OCI-LY7 (cell line): ENCODE measurements around the gene BABAM1. TPM values are rescaled to one million over a fixed set of nuclear protein-coding genes. Genes with fewer than 3 reads are reported as not detected.

Source experiments
- BruUV-seq: library from RNA; stranded (reverse); fragments of 400-500 nt; replicated peaks from 2 replicates; lab custom pipeline; 2021; lab: Mats Ljungman, UMichigan
- CTCF ChIA-PET: fragments of 300-600 bp; sonication (Branson Sonifier 250); formaldehyde crosslinking; loops from one replicate; lab custom pipeline; 2022; ENCODE audit warnings: antibody characterized with exemption; ENCODE audit not compliant: unreplicated experiment; lab: Charles Lee
- POLR2A ChIA-PET: fragments of 300-600 bp; sonication (Branson Sonifier 250); formaldehyde crosslinking; loops from one replicate; lab custom pipeline; 2022; ENCODE audit warnings: antibody characterized with exemption; lab: Charles Lee
- DNase-seq: peaks from one replicate; pipeline ENCODE4 v3.0.0-alpha.2; 2015; ENCODE audit warnings: low spot score
- H2AFZ ChIP-seq: fragments of 200-600 bp; sonication (generic), shearing (Covaris generic); 2 replicates; pipeline ENCODE4 v1.6.1; 2014; ENCODE audit warnings: mild to moderate bottlenecking, antibody characterized with exemption, low read length, moderate library complexity
- H3K27ac ChIP-seq: fragments of 200-600 bp; sonication (generic); 2 replicates; pipeline ENCODE4 v1.5.1; 2014; ENCODE audit warnings: mixed run types, low read depth, mild to moderate bottlenecking, moderate library complexity, low read length, inconsistent platforms; ENCODE audit not compliant: poor library complexity, severe bottlenecking
- H3K36me3 ChIP-seq: fragments of 200-600 bp; sonication (generic); 2 replicates; pipeline ENCODE4 v1.6.1; 2014; ENCODE audit warnings: mild to moderate bottlenecking, antibody characterized with exemption, low read length, moderate library complexity, mixed read lengths; ENCODE audit not compliant: insufficient read depth
- H3K4me1 ChIP-seq: fragments of 200-600 bp; sonication (generic); 2 replicates; pipeline ENCODE4 v1.5.1; 2014; ENCODE audit warnings: mild to moderate bottlenecking, low read length; ENCODE audit not compliant: insufficient read depth, poor library complexity, severe bottlenecking
- H3K4me2 ChIP-seq: fragments of 200-600 bp; sonication (generic); 2 replicates; pipeline ENCODE4 v1.6.1; 2014; ENCODE audit warnings: mild to moderate bottlenecking, low read length
- H3K4me3 ChIP-seq: fragments of 200-600 bp; sonication (generic); 2 replicates; pipeline ENCODE4 v1.5.1; 2014; ENCODE audit warnings: mild to moderate bottlenecking, low read depth, low read length; ENCODE audit not compliant: poor library complexity, severe bottlenecking
- H3K79me2 ChIP-seq: fragments of 200-600 bp; sonication (generic); 2 replicates; pipeline ENCODE4 v1.6.1; 2016; ENCODE audit warnings: low read depth, mild to moderate bottlenecking, low read length, moderate library complexity, mixed read lengths; ENCODE audit not compliant: insufficient read depth
- H3K9me2 ChIP-seq: fragments of 200-600 bp; sonication (generic); 2 replicates; pipeline ENCODE4 v1.6.1; 2016; ENCODE audit warnings: mild to moderate bottlenecking, low read length, mixed read lengths; ENCODE audit not compliant: insufficient read depth
- H3K9me3 ChIP-seq: fragments of 200-600 bp; sonication (generic); 2 replicates; pipeline ENCODE4 v1.6.1; 2014; ENCODE audit warnings: mild to moderate bottlenecking, mixed run types, low read length, mixed read lengths
- H4K20me1 ChIP-seq: fragments of 200-600 bp; sonication (generic); 2 replicates; pipeline ENCODE4 v1.6.1; 2014; ENCODE audit warnings: mild to moderate bottlenecking, antibody characterized with exemption, low read length, moderate library complexity, mixed read lengths; ENCODE audit not compliant: insufficient read depth
- EZH2phosphoT487 ChIP-seq: fragments of 200-600 bp; sonication (generic); IDR thresholded peaks from 2 replicates; pipeline ENCODE4 v1.6.1; 2018; ENCODE audit warnings: low read depth, borderline replicate concordance, mild to moderate bottlenecking, mixed run types, antibody characterized with exemption, low read length, moderate library complexity, mixed read lengths
- intact Hi-C: fragments of 100-400 bp; cut with micrococcal nuclease; formaldehyde crosslinking; loops from one replicate; pipeline ENCODE4 v1.10.0; 2022; ENCODE audit not compliant: unreplicated experiment
- total RNA-seq, 2 experiments: library from RNA; depleted of rRNA in 1 of 2; stranded (reverse); fragments of >200 nt in 1 of 2; shearing (Covaris generic) in 1 of 2; gene quantifications; 2 replicates each; pipeline ENCODE4 v1.2.3, GENCODE V29; 2014 to 2022
- TF ChIP-seq, protein P1 (sequence below): fragments of 200-600 bp; sonication (generic); conservative IDR thresholded peaks from 2 replicates; pipeline ENCODE4 v1.5.1; 2014; ENCODE audit warnings: mild to moderate bottlenecking, antibody characterized with exemption, low read length, moderate library complexity, mixed read lengths

BABAM1 gene
- total RNA-seq, 2 experiments from 2014 or later: 79.0 to 118 TPM

DNA sequence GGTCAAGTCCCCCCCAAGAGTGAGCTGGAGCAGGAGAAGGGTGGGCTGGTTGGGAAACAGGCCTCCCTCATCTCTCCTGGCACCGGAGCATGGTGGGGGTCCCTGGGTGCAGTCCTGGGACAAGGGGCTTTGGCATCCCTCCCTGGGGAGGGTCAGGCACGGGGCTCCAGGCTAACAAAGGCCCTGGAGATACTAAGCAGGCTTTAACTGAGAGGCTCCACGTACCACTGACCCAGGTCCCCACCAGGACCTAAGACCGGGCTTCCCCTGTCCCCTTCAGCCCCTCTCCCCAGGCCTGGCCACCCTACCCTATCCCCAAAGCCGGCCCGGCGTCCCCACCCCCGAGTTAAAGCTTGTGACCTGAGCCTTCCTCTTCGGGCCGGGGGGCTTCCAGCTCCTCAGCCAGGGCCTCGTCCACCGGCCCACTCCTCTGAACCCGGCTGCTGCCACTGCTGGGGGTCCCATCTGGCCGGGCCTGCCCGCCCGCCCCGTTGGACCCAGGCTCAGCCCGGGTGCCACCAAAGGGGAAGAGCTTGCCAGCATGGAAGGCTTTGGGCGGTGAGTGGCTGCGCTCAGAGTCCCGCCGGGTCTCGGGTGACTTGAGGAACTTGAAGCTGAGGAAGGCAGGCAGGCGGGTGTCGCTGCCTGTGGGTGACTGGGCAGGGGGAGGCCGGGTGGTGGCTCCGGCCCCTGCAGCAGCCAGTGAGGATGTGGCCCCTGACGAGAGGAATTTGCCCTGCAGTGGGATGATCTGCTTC is 57.3 kb downstream of the BABAM1 start:
- intact Hi-C loops: no loop called here
- ChIA-PET CTCF (interaction anchor here (1.1 kb wide), 1 partner anchor 8 kb away, joined by 3 read pairs; no protein-coding TSS in a partner anchor), POLR2A (interaction anchor here (0.6 to 0.7 kb wide), 2 partner anchors 16 to 67 kb away, joined by 3 read pairs; no protein-coding TSS in a partner anchor)
- H3K27ac ChIP-seq: no peak overlapping the region
- BruUV-seq: no TSS peak
- no peaks in the 10 kb centered on the region for H4K20me1 ChIP-seq
- H3K9me2 ChIP-seq: no peaks in the 10 kb centered on the region
- no peak for DNase-seq
- no peak overlapping the region for H2AFZ ChIP-seq
- no peak overlapping the region for H3K4me3 ChIP-seq
- TF ChIP-seq EZH2phosphoT487: no peak
- TF ChIP-seq, protein P1, sequence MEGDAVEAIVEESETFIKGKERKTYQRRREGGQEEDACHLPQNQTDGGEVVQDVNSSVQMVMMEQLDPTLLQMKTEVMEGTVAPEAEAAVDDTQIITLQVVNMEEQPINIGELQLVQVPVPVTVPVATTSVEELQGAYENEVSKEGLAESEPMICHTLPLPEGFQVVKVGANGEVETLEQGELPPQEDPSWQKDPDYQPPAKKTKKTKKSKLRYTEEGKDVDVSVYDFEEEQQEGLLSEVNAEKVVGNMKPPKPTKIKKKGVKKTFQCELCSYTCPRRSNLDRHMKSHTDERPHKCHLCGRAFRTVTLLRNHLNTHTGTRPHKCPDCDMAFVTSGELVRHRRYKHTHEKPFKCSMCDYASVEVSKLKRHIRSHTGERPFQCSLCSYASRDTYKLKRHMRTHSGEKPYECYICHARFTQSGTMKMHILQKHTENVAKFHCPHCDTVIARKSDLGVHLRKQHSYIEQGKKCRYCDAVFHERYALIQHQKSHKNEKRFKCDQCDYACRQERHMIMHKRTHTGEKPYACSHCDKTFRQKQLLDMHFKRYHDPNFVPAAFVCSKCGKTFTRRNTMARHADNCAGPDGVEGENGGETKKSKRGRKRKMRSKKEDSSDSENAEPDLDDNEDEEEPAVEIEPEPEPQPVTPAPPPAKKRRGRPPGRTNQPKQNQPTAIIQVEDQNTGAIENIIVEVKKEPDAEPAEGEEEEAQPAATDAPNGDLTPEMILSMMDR: no peak
- peaks cover 32% of the 10 kb centered on the region for H3K36me3 ChIP-seq
- H3K4me1 ChIP-seq: peaks cover 14% of the 10 kb centered on the region
- H3K79me2 ChIP-seq: no peaks in the 10 kb centered on the region
- no peak overlapping the region for H3K4me2 ChIP-seq
- no peaks in the 10 kb centered on the region for H3K9me3 ChIP-seq

DNA sequence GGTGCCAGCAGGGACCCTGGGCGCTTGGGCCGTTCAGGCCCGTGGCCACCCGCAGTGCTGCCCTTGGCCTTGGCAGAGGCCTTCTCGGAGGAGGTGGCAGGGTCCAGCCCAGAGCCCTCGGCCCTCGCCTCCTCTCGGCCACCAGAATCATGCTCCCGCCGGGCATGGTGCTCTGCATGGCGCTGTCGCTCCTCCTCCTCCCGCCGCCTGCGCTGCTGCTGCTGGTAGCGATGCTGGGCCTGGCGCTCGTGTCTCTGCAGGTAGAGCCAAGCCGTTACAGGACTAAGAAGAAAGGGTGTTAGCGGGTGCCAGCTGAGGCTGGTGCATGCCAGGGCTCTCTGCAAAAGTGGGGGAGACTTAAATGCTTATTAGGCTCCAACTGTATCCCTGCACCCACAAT is 57.9 kb downstream of the BABAM1 start:
- peaks cover 26% of the 10 kb centered on the region for H3K36me3 ChIP-seq
- no peak overlapping the region for H3K4me3 ChIP-seq
- H3K9me2 ChIP-seq: no peaks in the 10 kb centered on the region
- no peak for TF ChIP-seq EZH2phosphoT487
- TF ChIP-seq, protein P1: no peak
- H3K9me3 ChIP-seq: no peaks in the 10 kb centered on the region
- no TSS peak for BruUV-seq
- H3K27ac ChIP-seq: no peak overlapping the region
- ChIA-PET POLR2A (interaction anchor here (0.6 to 0.7 kb wide), 2 partner anchors 16 to 67 kb away, joined by 3 read pairs; no protein-coding TSS in a partner anchor), CTCF (interaction anchor here (1.1 kb wide), 1 partner anchor 7 kb away, joined by 3 read pairs; no protein-coding TSS in a partner anchor)
- no peak for DNase-seq
- no peak overlapping the region for H2AFZ ChIP-seq
- peaks cover 14% of the 10 kb centered on the region for H3K4me1 ChIP-seq
- intact Hi-C loops: no loop called here
- H3K79me2 ChIP-seq: no peaks in the 10 kb centered on the region
- no peak overlapping the region for H3K4me2 ChIP-seq
- H4K20me1 ChIP-seq: no peaks in the 10 kb centered on the region
